Activated CD8-positive, alpha-beta T cell treated with anti-CD3 and anti-CD28 coated beads, Interleukin-2, amount 10 ng/mL, durations not matched to agents 7 days and 5 days (primary cell): ENCODE measurements around the gene CECR2. TPM values are rescaled to one million over a fixed set of nuclear protein-coding genes. Genes with fewer than 3 reads are reported as not detected.
"Not testable (repeated sequence)": the region's sequence is repeated elsewhere in the genome, so short reads cannot be mapped to it uniquely, and the experiment has no call there.

ENCODE experiments used
- ATAC-seq: fragments of 150-1000 bp; cut with Tn5 transposase; one replicate; pipeline ENCODE4 v1.10.0; 2021; ENCODE audit warnings: moderate library complexity
- CTCF ChIA-PET: fragments of 350-600 bp; sonication (Branson Sonifier 250); formaldehyde crosslinking; loops from one replicate; lab custom pipeline; 2021; ENCODE audit warnings: antibody characterized with exemption; lab: Charles Lee
- POLR2A ChIA-PET: fragments of 350-600 bp; sonication (Branson Sonifier 250); formaldehyde crosslinking; loops from one replicate; lab custom pipeline; 2021; ENCODE audit warnings: antibody characterized with exemption; lab: Charles Lee
- DNase-seq: peaks from one replicate; pipeline ENCODE4 v3.0.0-alpha.2; 2020
- H3K27ac Mint-ChIP-seq: one replicate; pipeline ENCODE4 v1.8.0; 2021; ENCODE audit warnings: mild to moderate bottlenecking, mixed read lengths
- H3K27me3 Mint-ChIP-seq: one replicate; pipeline ENCODE4 v1.8.0; 2021; ENCODE audit warnings: low read depth, mixed read lengths
- H3K36me3 Mint-ChIP-seq: one replicate; pipeline ENCODE4 v1.8.0; 2021; ENCODE audit warnings: low read depth, mixed read lengths
- H3K4me1 Mint-ChIP-seq: one replicate; pipeline ENCODE4 v1.8.0; 2021; ENCODE audit warnings: low read depth, mixed read lengths
- H3K4me3 Mint-ChIP-seq: one replicate; pipeline ENCODE4 v1.8.0; 2021; ENCODE audit warnings: mild to moderate bottlenecking, mixed read lengths
- H3K9me3 Mint-ChIP-seq: one replicate; pipeline ENCODE4 v1.8.0; 2022; ENCODE audit warnings: mixed read lengths; ENCODE audit not compliant: insufficient read depth
- total RNA-seq, 2 experiments: library from RNA; stranded (reverse); gene quantifications; one replicate each; pipeline ENCODE4 v1.2.3, GENCODE V29; 2021

Gene CECR2
- total RNA-seq, 2 experiments from 2014 or later = not detected

DNA sequence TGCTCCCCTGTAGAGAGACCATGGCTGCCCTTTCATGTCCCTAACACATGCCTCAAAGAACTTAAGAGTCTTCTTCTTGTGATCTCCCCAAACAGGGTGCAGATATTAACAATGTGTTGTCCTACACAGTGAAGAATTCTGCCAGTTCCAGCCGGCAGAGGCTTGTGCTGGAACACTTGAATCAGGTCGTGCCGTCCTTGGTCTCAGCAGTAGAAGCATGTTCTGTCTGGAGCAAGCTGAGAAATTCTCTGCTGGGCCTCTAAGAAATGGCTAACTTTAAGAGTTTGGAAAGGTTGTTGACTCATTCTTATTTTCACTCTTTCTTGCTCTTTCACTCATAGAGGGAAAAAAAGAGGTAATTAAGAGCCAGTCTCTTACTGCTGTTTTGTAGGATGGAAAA lies 123.0 kb downstream of the CECR2 start:
- Mint-ChIP-seq H3K4me1 (no peaks in the 10 kb centered on the region), H3K9me3 (no peaks in the 10 kb centered on the region)

DNA sequence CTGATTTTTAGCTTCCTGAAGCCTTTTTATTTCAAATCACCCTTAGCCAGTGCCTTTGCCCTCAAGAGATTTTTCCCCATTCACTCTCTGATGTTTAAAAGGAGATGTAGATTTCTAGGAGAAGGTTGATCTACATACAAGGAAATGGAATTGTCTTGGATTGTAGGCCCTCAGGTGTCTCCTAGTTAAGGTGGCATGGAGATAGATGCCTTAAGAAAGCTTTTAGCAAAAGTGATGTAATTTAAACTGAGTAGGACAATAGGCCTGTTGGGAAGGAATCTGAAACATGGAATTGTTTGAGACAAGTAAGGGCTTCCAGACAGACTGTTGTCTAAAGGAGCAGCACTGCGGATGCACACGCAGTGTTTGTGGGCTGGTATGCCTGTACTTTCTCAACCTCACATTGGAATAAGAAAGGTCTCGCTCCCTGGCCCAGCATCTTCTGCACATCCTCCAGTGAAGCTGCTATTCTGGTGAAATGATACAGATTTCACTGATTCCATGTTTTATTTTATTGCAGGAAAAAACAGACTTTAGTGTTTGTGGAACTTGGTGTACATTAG lies 124.2 kb downstream of the CECR2 start:
- ATAC-seq = no peak
- CTCF ChIA-PET = interaction anchor here (0.8 to 1.3 kb wide), 2 partner anchors 8 to 322 kb away, joined by 3 to 6 read pairs; no protein-coding TSS in a partner anchor
- Mint-ChIP-seq H3K36me3 (no peaks in the 10 kb centered on the region), H3K4me3 (no peak overlapping the region), H3K4me1 (no peaks in the 10 kb centered on the region), H3K27ac (no peak overlapping the region), H3K27me3 (peaks cover 3% of the 10 kb centered on the region), H3K9me3 (no peaks in the 10 kb centered on the region)
- DNase-seq = no peak
- POLR2A ChIA-PET = no interaction called here

More for the DNA sequence above, 123.0 kb downstream of the CECR2 start:
- CTCF ChIA-PET = interaction anchor here (1.2 to 1.3 kb wide), 1 partner anchor 9 kb away, joined by 5 to 6 read pairs; no protein-coding TSS in a partner anchor
- DNase-seq (no peak), ATAC-seq (no peak)
- H3K4me3 Mint-ChIP-seq = no peak overlapping the region
- H3K27me3 Mint-ChIP-seq = peaks cover 3% of the 10 kb centered on the region
- no peak overlapping the region for H3K27ac Mint-ChIP-seq
- POLR2A ChIA-PET = no interaction called here
- H3K36me3 Mint-ChIP-seq = no peaks in the 10 kb centered on the region

DNA sequence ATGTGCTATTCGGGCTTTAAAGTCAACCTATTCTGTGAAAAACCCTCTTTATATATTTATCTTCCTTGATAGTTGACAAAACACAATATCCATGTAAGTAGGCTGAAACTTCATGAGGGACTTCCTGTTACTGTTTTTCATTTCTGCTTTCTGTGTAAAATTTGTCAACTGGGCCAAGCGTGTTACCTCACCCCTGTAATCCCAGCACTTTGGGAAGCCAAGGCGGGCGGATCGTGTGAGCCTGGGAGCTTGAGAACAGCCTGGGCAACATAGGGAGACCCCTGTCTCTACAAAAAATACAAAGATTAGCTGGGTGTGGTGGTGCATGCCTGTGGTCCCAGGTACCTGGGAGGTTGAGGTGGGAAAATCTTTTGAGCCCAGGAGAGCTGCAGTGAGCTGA lies 127.6 kb downstream of the CECR2 start:
- ChIA-PET POLR2A (no interaction called here), CTCF (interaction anchor here (1.6 to 8.4 kb wide), 2 partner anchors 324 to 423 kb away, joined by 4 to 91 read pairs; no protein-coding TSS in a partner anchor)
- no peaks in the 10 kb centered on the region for H3K9me3 Mint-ChIP-seq
- ATAC-seq (no peak), DNase-seq (no peak)
- no peak overlapping the region for H3K27ac Mint-ChIP-seq
- no peaks in the 10 kb centered on the region for H3K4me1 Mint-ChIP-seq
- H3K4me3 Mint-ChIP-seq = no peak overlapping the region
- peaks cover 2% of the 10 kb centered on the region for H3K27me3 Mint-ChIP-seq
- H3K36me3 Mint-ChIP-seq = no peaks in the 10 kb centered on the region

DNA sequence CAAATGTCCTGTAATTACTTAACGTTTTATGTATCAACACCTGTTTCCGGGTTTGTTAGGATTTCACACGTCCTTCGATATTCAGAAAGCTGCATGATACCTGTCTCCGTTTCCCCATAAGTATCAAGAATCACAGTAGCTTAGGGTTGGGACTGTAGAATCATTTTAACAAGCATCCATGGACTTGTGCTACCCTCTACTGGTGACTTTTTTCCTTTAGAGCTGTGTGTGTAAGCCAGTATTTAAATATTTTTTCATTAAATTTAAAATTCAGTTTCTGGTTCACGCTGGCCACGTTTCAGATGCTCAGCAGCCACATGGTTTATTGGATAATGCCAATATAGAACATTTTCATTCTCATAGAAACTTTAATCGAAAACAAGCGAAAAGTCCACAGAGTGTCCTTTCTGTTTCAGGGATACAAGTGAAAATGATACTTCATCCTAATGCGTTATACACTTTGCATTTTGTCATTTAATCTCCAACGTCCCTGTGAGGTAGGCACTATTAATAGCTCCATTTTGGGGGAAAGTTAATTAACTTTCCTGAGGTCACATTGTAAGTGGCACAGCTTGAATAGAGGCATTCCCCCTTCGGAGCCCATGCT lies 132.5 kb downstream of the CECR2 start:
- H3K4me1 Mint-ChIP-seq = no peaks in the 10 kb centered on the region
- ChIA-PET CTCF (interaction anchor here (0.7 to 8.4 kb wide), 31 partner anchors 8 to 585 kb away, joined by 3 to 91 read pairs (median 5); partner anchors contain the start of gene ADA2), POLR2A (interaction anchor here (1.5 kb wide), 1 partner anchor 330 kb away, joined by 7 read pairs; no protein-coding TSS in a partner anchor)
- H3K9me3 Mint-ChIP-seq = no peaks in the 10 kb centered on the region
- H3K27me3 Mint-ChIP-seq = peaks cover 2% of the 10 kb centered on the region
- DNase-seq = peak; percentile 54
- peak; percentile 65 for ATAC-seq
- H3K27ac Mint-ChIP-seq = no peak overlapping the region
- H3K36me3 Mint-ChIP-seq = no peaks in the 10 kb centered on the region
- H3K4me3 Mint-ChIP-seq = no peak overlapping the region

DNA sequence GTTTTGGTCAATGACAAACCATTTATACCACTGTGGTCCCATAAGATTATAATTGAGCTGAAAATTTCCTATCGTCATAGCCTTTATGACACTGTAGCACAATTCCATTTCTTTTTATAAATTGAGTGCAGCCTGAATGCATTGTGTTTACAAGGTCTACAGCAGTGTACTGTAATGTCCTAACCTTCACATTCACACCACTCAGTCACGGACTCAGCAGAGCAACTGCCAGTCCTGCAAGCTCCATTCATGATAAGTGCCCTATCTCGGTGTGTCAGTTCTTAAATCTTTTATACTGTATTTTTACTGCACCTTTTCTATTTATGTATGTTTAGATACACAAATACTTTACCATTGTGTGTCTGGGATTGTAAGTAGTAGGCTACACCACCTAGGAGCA lies 138.8 kb downstream of the CECR2 start:
- no peak for ATAC-seq
- Mint-ChIP-seq H3K27ac (no peak overlapping the region), H3K4me1 (no peaks in the 10 kb centered on the region), H3K4me3 (no peak overlapping the region), H3K36me3 (no peaks in the 10 kb centered on the region), H3K9me3 (no peaks in the 10 kb centered on the region), H3K27me3 (peaks cover 6% of the 10 kb centered on the region)
- CTCF ChIA-PET = no interaction called here
- no peak for DNase-seq
- POLR2A ChIA-PET = no interaction called here

DNA sequence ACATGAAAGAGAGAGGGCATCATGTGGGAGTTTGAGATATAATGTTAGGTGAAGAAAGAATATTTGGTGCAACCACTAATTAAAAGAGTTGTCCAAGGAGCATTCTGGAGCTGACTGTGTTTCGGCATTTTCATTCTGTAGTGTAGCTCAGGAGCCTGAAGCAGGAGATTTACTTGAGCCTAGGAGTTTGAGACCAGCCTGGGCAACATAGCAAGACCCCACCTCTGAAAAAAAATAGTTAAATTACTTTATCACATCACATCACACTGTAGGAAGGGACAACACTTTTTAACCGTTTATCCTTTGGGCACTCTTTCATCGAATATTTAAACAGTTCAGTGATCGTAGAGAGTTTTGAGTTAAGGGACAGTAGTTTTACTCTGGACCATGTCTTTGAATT lies 143.7 kb downstream of the CECR2 start:
- Mint-ChIP-seq H3K27me3 (peaks cover 9% of the 10 kb centered on the region), H3K36me3 (no peaks in the 10 kb centered on the region), H3K4me1 (no peaks in the 10 kb centered on the region), H3K9me3 (no peaks in the 10 kb centered on the region), H3K27ac (no peak overlapping the region), H3K4me3 (no peak overlapping the region)
- ChIA-PET POLR2A (no interaction called here), CTCF (interaction anchor here (0.8 kb wide), 1 partner anchor 11 kb away, joined by 4 read pairs; no protein-coding TSS in a partner anchor)
- no peak for ATAC-seq
- DNase-seq = no peak

DNA sequence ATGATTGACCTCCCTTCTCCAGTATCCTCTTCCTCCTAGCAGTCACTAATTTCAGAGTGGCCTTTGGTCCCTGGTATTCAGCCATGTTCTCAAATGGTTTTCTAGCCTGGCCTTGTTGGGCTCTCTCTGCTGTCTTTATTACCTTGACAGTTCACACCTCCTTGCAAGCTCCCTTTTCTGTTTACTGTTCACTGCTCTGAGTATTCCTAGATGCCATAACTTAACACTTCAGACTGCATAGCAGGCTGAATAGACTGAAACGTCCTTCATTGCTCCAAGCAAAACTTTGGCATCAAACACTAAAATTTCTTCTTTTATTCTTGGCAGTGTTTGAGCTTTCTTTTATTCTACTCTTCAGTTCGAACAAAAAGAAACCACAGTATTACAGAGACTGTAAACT lies 144.4 kb downstream of the CECR2 start:
- POLR2A ChIA-PET = no interaction called here
- Mint-ChIP-seq H3K36me3 (no peaks in the 10 kb centered on the region), H3K4me3 (no peak overlapping the region), H3K9me3 (no peaks in the 10 kb centered on the region), H3K4me1 (no peaks in the 10 kb centered on the region), H3K27me3 (peaks cover 10% of the 10 kb centered on the region), H3K27ac (no peak overlapping the region)
- no peak for ATAC-seq
- CTCF ChIA-PET = no interaction called here
- DNase-seq = no peak

DNA sequence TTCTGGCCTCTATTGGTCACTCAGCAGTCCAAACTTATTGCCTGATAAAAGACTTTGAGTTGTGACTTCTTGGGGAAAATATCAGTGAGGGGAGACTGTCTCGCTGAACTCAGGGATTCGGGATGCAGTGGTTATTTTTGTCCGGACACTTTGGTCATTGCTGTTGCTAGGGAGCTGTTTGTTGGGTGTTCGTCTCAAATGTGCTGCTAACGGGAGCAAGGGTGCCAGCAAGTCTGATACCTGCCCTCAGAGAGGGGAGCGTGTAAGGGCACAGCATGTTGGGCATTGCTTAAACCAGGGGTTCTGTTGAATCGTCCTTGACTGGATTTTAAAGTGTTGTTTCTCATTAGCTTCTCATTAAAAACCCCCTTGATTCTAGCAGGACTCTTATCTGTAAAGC lies 144.8 kb downstream of the CECR2 start:
- no peak for ATAC-seq
- Mint-ChIP-seq H3K4me3 (no peak overlapping the region), H3K9me3 (no peaks in the 10 kb centered on the region), H3K27ac (no peak overlapping the region), H3K27me3 (peaks cover 12% of the 10 kb centered on the region), H3K4me1 (no peaks in the 10 kb centered on the region), H3K36me3 (no peaks in the 10 kb centered on the region)
- DNase-seq = no peak
- ChIA-PET CTCF (no interaction called here), POLR2A (no interaction called here)

DNA sequence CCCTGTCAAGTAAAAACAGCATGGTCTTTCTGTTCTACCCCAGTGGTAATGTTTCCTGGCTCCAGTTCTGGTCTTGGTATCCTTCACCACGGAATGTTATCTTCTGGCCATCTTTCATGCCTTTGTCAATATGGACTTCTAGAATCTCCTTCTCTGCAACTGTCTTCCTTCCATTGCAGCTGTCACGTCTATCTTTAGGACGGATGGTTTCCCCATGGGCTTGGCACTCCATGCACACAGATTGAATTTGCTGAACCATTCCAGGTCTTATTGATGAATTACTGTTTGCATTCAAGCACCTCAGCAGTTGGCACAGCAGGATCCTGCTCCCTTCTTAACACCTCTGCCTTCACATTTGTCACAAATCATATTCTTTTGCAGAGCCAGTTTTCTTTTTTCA lies 149.1 kb downstream of the CECR2 start:
- no peaks in the 10 kb centered on the region for H3K9me3 Mint-ChIP-seq
- ATAC-seq (no peak), DNase-seq (no peak)
- no peaks in the 10 kb centered on the region for H3K36me3 Mint-ChIP-seq
- peaks cover 10% of the 10 kb centered on the region for H3K27me3 Mint-ChIP-seq
- ChIA-PET CTCF (no interaction called here), POLR2A (no interaction called here)
- H3K4me1 Mint-ChIP-seq = no peaks in the 10 kb centered on the region
- no peak overlapping the region for H3K4me3 Mint-ChIP-seq
- no peak overlapping the region for H3K27ac Mint-ChIP-seq

DNA sequence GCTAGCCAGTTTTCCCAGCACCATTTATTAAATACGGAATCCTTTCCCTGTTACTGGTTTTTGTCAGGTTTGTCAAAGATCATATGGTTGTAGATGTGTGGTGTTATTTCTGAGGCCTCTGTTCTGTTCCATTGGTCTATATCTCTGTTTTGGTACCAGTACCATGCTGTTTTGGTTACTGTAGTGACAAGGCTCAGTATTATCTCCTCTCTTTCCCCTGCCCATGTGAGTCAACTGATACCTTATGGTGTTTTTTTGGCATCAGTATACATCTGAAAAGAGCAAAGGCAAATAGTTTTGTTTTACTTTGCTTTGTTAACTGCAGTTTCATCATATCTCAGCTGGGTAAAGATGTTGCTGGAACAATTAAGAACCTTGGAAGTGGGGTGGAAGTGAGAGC lies 152.7 kb downstream of the CECR2 start:
- H3K4me1 Mint-ChIP-seq, DNase-seq, POLR2A ChIA-PET, ATAC-seq, CTCF ChIA-PET, H3K27ac Mint-ChIP-seq, H3K9me3 Mint-ChIP-seq, H3K36me3 Mint-ChIP-seq, H3K4me3 Mint-ChIP-seq: not testable (repeated sequence)
- peaks cover 11% of the 10 kb centered on the region for H3K27me3 Mint-ChIP-seq

DNA sequence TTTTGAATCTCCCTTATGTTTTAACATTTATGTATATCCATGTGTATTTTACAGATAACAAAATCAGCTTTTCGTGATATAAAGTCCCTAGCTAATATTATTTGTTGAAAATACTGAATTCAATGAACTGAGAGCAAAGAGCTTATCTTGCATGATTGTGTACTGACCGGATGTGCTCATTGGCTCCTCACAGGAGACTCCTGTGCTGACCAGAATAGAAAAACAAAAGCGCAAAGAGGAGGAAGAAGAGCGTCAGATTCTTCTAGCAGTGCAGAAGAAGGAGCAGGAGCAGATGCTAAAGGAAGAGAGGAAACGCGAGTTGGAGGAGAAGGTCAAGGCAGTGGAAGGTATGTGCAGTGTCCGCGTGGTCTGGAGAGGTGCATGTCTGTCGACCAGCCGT lies 154.7 kb downstream of the CECR2 start:
- DNase-seq (no peak), ATAC-seq (no peak)
- H3K27ac Mint-ChIP-seq = no peak overlapping the region
- H3K4me1 Mint-ChIP-seq = peaks cover 4% of the 10 kb centered on the region
- H3K4me3 Mint-ChIP-seq = no peak overlapping the region
- POLR2A ChIA-PET = no interaction called here
- peaks cover 14% of the 10 kb centered on the region for H3K27me3 Mint-ChIP-seq
- CTCF ChIA-PET = no interaction called here
- no peaks in the 10 kb centered on the region for H3K36me3 Mint-ChIP-seq
- no peaks in the 10 kb centered on the region for H3K9me3 Mint-ChIP-seq

DNA sequence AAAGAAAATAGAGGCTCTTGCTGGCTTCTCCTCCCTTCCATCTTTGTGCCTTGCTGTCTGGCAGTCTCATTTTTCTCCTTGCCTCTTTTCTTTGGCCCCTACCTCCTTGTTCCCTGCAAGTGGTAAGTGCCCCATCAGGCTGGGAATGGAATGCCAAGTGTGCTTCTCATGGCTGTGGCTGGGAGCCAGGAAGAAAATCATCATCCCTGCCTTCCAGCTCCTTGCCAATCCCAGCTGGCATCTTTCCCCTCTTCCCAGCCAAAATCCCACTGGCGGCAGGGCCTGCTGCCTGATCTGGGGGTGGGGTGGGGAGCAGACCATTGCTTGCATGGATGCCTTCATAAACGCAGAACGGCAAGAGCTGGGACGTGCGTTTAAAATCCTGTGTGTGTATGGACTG lies 167.0 kb downstream of the CECR2 start:
- ATAC-seq (no peak), DNase-seq (no peak)
- Mint-ChIP-seq H3K27ac (no peak overlapping the region), H3K4me3 (no peak overlapping the region), H3K36me3 (no peaks in the 10 kb centered on the region), H3K27me3 (peaks cover 8% of the 10 kb centered on the region), H3K9me3 (no peaks in the 10 kb centered on the region), H3K4me1 (no peaks in the 10 kb centered on the region)
- ChIA-PET POLR2A (no interaction called here), CTCF (interaction anchor here (0.6 to 1.1 kb wide), 2 partner anchors 22 to 441 kb away, joined by 3 read pairs; no protein-coding TSS in a partner anchor)
